ENCODE results near the gene ITPR1. TPM values are rescaled to one million over a fixed set of nuclear protein-coding genes. Genes with fewer than 3 reads are reported as not detected.

Gene ITPR1
- polyA plus RNA-seq, 1 of the 3 experiments (the other 2 are of a cell fraction) = 5.9 TPM

- TF ChIP-seq, protein P1, sequence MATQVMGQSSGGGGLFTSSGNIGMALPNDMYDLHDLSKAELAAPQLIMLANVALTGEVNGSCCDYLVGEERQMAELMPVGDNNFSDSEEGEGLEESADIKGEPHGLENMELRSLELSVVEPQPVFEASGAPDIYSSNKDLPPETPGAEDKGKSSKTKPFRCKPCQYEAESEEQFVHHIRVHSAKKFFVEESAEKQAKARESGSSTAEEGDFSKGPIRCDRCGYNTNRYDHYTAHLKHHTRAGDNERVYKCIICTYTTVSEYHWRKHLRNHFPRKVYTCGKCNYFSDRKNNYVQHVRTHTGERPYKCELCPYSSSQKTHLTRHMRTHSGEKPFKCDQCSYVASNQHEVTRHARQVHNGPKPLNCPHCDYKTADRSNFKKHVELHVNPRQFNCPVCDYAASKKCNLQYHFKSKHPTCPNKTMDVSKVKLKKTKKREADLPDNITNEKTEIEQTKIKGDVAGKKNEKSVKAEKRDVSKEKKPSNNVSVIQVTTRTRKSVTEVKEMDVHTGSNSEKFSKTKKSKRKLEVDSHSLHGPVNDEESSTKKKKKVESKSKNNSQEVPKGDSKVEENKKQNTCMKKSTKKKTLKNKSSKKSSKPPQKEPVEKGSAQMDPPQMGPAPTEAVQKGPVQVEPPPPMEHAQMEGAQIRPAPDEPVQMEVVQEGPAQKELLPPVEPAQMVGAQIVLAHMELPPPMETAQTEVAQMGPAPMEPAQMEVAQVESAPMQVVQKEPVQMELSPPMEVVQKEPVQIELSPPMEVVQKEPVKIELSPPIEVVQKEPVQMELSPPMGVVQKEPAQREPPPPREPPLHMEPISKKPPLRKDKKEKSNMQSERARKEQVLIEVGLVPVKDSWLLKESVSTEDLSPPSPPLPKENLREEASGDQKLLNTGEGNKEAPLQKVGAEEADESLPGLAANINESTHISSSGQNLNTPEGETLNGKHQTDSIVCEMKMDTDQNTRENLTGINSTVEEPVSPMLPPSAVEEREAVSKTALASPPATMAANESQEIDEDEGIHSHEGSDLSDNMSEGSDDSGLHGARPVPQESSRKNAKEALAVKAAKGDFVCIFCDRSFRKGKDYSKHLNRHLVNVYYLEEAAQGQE (IDR thresholded peaks at IDR 0.05; ENCODE audit: low read depth, low read length) = no peak
Measured at GRCh38 chr3:4684117-4684516, 191.0 kb downstream of the ITPR1 start (continued).

DNA sequence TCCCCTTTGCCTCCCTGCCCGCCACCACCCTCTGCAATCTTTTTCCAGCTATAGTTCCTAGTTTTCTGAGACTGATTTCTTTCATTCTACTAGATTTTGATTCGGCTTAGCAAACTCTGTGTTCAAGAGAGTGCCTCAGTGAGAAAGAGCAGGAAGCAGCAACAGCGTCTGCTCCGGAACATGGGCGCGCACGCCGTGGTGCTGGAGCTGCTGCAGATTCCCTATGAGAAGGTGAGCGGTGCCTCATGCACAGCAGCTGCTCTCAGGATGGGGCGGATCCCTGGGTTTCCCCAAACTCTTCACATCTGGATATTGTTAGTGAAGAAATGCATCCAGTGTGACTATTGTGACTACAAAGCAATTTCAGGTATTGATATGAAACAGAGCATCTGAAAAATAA, 191.8 kb downstream of the ITPR1 start:
- no peak for DNase-seq
- ChIA-PET POLR2A (no interaction called here), CTCF (interaction anchor here (0.8 to 1.1 kb wide), 3 partner anchors 29 to 334 kb away, joined by 3 to 5 read pairs (median 3); no protein-coding TSS in a partner anchor)
- H2AFZ ChIP-seq (ENCODE audit: low read depth) = no peak overlapping the region
- 0 out of 4 replicates have a peak, but pooled peaks cover 0 to 7% of the 10 kb centered on the region in 2 experiments for H3K4me1 ChIP-seq (ENCODE audit: control insufficient read depth in 1 of 2, insufficient read depth in 2 of 2, low read depth in 1 of 2, low read length in 1 of 2)
- WGBS (ENCODE audit: low lambda C conversion rate) = 94% methylated on average over 10 of the region's 10 CpGs
- H3F3A ChIP-seq (replicated peaks; ENCODE audit: insufficient read depth) = peaks cover 4% of the 10 kb centered on the region
- H3K4me3 ChIP-seq (ENCODE audit: low read depth in 2 of 2, low read length in 1 of 2) = no peak overlapping the region
- no peak overlapping the region for H3K9ac ChIP-seq
- no peak overlapping the region for H3K4me2 ChIP-seq
- H3K36me3 ChIP-seq (replicated peaks in 1 of 2; ENCODE audit: control insufficient read depth in 1 of 2, insufficient read depth in 2 of 2, low read length in 1 of 2) = peaks cover 0 to 41% of the 10 kb centered on the region in 2 experiments
- H3K79me2 ChIP-seq (ENCODE audit: insufficient read depth) = no peaks in the 10 kb centered on the region
- H3K27me3 ChIP-seq (ENCODE audit: insufficient read depth) = no peaks in the 10 kb centered on the region
- no peak overlapping the region for H3K27ac ChIP-seq (ENCODE audit: low read depth in 2 of 2, low read length in 1 of 2)
- no peaks in the 10 kb centered on the region for H3K9me3 ChIP-seq
- TF ChIP-seq, protein P2, sequence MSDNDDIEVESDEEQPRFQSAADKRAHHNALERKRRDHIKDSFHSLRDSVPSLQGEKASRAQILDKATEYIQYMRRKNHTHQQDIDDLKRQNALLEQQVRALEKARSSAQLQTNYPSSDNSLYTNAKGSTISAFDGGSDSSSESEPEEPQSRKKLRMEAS (IDR thresholded peaks at IDR 0.05; ENCODE audit: low read depth) = no peak
- TF ChIP-seq EP300 (IDR thresholded peaks at IDR 0.05; ENCODE audit: borderline replicate concordance in 1 of 2, low read depth in 1 of 2, low read length in 1 of 2) = no peak
- TF ChIP-seq IRF3 (IDR thresholded peaks at IDR 0.05; ENCODE audit: low read depth, low read length) = no peak
- TF ChIP-seq FOXM1 (IDR thresholded peaks at IDR 0.05; ENCODE audit: low read depth) = no peak
- TF ChIP-seq FOSL2 (IDR thresholded peaks at IDR 0.05; ENCODE audit: borderline replicate concordance, low read depth) = no peak
- no peak for TF ChIP-seq MXI1 (IDR thresholded peaks at IDR 0.05; ENCODE audit: low read depth, low read length)
- TF ChIP-seq EZH2phosphoT487 (IDR thresholded peaks at IDR 0.05; ENCODE audit: borderline replicate concordance, low read depth) = no peak
- TF ChIP-seq NRF1 (IDR thresholded peaks at IDR 0.05; ENCODE audit: low read depth, low read length) = no peak
- no peak for TF ChIP-seq NFIC (IDR thresholded peaks at IDR 0.05; ENCODE audit: borderline replicate concordance)
- TF ChIP-seq FOXJ3 (CRISPR knock-in tag; IDR thresholded peaks at IDR 0.05) = no peak
- TF ChIP-seq RXRA (IDR thresholded peaks at IDR 0.05; ENCODE audit: borderline replicate concordance, low read depth) = no peak
- no peak for TF ChIP-seq TCF12 (IDR thresholded peaks at IDR 0.05)
- no peak for TF ChIP-seq USF2 (IDR thresholded peaks at IDR 0.05; ENCODE audit: borderline replicate concordance, low read depth, low read length)
- no peaks in the 10 kb centered on the region for H4K20me1 ChIP-seq (ENCODE audit: insufficient read depth)
- H3K9me2 ChIP-seq = no peaks in the 10 kb centered on the region

Data from SK-N-SH (cell line).